Measurements from ENCODE around the gene GIMD1.
"Not testable (repeated sequence)": the region's sequence is repeated elsewhere in the genome, so short reads cannot be mapped to it uniquely, and the experiment has no call there.

The GIMD1 gene

DNA sequence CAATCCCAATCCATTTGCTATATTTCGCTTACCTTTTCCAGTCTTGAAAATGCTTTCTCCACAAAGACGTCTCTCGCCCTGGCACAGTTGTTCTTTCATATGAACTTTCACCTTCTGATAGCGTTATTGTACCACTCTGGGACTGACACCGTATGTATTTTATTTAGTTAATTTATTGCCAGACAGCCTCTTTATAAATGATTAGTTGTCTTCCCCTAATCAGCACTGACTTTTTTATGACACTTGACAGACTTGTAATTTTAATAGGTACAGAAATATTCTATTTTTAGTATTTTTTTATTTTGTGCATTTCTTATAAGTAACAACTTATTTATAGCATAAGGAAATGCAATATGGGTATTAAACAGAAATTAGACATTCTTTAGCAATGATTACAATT is at the start of gene GIMD1:
TSS of gene GIMD1 (minus strand) at position 101 of the 400 bp plus-strand sequence. CDS start 1,343 bp downstream, outside the sequence.
- no peak within 1 kb of the TSS for H3K27ac ChIP-seq (ENCODE audit: low read length)
- no peaks in the 10 kb centered on the region for H3K36me3 ChIP-seq (ENCODE audit: insufficient read depth, low read depth, low read length)
- H3K4me3 ChIP-seq (ENCODE audit: low read length): no peak within 1 kb of the TSS
- H3K9me3 ChIP-seq (ENCODE audit: insufficient read depth, low read depth, low read length): no peaks in the 10 kb centered on the region
- H3K4me1 ChIP-seq (ENCODE audit: insufficient read depth, low read length): no peaks in the 10 kb centered on the region
- H3K27me3 ChIP-seq (ENCODE audit: insufficient read depth, low read length): no peaks in the 10 kb centered on the region
- H3K9ac ChIP-seq (ENCODE audit: low read depth, low read length): no peak within 1 kb of the TSS

DNA sequence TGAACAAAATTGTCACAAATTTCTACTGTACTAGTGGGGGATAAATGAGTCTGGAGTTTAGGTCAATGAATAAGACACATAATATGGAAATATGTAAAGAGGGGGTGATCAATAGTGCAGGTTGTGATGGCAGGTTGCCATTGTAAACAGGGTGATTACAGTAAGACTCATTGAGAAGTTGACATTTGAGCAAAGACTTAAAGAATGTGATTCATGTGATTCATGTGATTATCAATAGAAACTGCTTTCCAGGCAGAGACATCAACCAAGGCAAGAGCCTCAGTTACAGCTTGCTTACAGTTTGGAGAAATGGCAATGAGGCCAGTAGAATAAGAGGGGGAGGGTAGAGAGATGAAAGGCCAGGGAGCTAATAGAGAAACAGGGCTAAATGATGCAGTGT is 45.8 kb upstream of the GIMD1 start:
- no peaks in the 10 kb centered on the region for H3K36me3 ChIP-seq (ENCODE audit: insufficient read depth, low read depth, low read length)
- no peaks in the 10 kb centered on the region for H3K9me3 ChIP-seq (ENCODE audit: insufficient read depth, low read depth, low read length)
- H3K4me3 ChIP-seq (ENCODE audit: low read length): no peak overlapping the region
- no peaks in the 10 kb centered on the region for H3K27me3 ChIP-seq (ENCODE audit: insufficient read depth, low read length)
- no peak overlapping the region for H3K27ac ChIP-seq (ENCODE audit: low read length)
- no peak overlapping the region for H3K9ac ChIP-seq (ENCODE audit: low read depth, low read length)
- peaks cover 2% of the 10 kb centered on the region; the same call in 1 of the 2 replicates for H3K4me1 ChIP-seq (ENCODE audit: insufficient read depth, low read length)

DNA sequence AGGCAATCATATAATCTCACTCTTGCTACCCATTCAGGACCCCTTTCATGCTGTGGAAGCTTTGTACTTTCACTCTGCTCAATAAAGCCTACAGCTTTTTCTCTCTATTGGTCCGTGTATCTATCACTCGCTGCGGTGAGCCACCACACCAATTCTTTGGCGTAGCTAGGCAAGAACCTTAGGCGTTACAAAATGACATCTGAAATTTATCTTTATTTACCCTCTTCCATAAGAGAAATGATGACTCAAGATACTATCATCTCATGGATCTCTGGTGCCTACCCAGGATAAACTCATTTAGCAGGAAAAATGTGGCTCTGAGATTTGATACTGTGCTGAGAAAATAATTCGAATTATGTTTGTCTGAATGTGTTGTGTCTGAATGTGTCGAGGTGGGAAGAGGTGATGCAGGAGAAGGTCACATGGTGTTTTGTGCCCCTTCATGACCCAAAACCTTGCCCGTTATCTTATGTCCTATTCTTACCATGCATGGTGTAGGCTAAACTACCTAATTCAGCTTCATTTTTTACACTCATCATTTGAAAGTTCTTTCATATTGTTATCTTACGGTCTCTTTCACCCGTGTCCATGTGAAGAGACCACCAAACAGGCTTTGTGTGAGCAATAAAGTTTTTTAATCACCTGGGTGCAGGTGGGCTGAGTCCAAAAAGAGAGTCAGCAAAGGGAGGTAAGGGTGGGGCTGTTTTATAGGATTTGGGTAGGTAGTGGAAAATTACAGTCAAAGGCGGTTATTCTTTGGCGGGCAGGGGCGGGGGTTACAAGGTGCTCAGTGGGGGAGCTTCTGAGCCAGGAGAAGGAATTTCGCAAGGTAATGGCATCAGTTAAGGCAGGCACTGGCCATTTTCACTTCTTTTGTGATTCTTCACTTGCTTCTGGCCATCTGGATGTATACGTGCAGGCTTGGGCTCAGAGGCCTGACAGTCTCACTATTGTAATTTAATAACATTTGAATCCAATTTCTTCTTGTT is 41.6 kb upstream of the GIMD1 start:
- Histone ChIP-seq H3K4me3 (ENCODE audit: low read length) (no peak overlapping the region), H3K27ac (ENCODE audit: low read length) (no peak overlapping the region), H3K9me3 (ENCODE audit: insufficient read depth, low read depth, low read length) (no peaks in the 10 kb centered on the region), H3K27me3 (ENCODE audit: insufficient read depth, low read length) (no peaks in the 10 kb centered on the region), H3K4me1 (ENCODE audit: insufficient read depth, low read length) (peaks cover 2% of the 10 kb centered on the region; the same call in 1 of the 2 replicates), H3K9ac (ENCODE audit: low read depth, low read length) (no peak overlapping the region), H3K36me3 (ENCODE audit: insufficient read depth, low read depth, low read length) (no peaks in the 10 kb centered on the region)

DNA sequence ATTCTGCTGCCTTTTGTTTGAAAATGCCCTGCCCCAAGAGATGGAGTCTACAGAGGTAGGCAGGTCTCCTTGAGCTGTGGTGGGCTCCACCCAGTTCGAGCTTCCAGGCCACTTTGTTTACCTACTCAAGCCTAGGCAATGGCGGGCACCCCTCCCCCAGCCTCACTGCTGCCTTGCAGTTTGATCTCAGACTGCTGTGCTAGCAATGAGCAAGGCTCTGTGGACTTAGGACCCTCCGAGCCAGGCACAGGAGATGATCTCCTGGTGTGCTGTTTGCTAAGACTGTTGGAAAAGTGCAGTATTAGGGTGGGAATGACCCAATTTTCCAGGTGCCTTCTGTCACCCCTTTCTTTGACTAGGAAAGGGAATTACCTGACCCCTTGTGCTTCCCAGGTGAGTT is 39.4 kb upstream of the GIMD1 start:
- not testable (repeated sequence) for H3K9me3 ChIP-seq (ENCODE audit: insufficient read depth, low read depth, low read length); H3K36me3 ChIP-seq (ENCODE audit: insufficient read depth, low read depth, low read length)

DNA sequence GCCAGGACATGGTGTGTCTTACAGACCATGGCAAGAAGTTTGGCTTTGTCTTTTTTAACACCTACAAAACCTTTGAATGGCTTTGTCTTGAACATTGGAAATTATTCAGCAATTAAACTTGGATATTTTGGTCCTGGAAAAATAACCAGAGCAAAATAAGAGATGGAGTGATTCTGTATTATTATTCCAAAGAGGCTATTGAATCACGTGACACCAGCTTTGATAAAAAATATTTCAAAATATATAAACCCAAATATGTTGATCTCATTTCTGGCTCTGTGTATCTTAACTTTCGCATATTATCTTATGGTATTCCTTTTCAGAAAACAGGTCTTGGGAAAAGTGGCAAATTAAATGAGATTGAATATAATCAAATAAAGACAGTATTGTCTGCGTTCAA is 32.6 kb upstream of the GIMD1 start:
- H3K4me1 ChIP-seq (ENCODE audit: insufficient read depth, low read length): no peaks in the 10 kb centered on the region
- no peak overlapping the region for H3K27ac ChIP-seq (ENCODE audit: low read length)
- no peak overlapping the region for H3K4me3 ChIP-seq (ENCODE audit: low read length)
- no peak overlapping the region for H3K9ac ChIP-seq (ENCODE audit: low read depth, low read length)
- H3K9me3 ChIP-seq (ENCODE audit: insufficient read depth, low read depth, low read length): peaks cover 3% of the 10 kb centered on the region; the same call in 1 of the 2 replicates
- H3K36me3 ChIP-seq (ENCODE audit: insufficient read depth, low read depth, low read length): no peaks in the 10 kb centered on the region
- no peaks in the 10 kb centered on the region for H3K27me3 ChIP-seq (ENCODE audit: insufficient read depth, low read length)

More for the DNA sequence above, 39.4 kb upstream of the GIMD1 start:
- not testable (repeated sequence) for H3K9ac ChIP-seq (ENCODE audit: low read depth, low read length); H3K27me3 ChIP-seq (ENCODE audit: insufficient read depth, low read length); H3K4me1 ChIP-seq (ENCODE audit: insufficient read depth, low read length); H3K27ac ChIP-seq (ENCODE audit: low read length); H3K4me3 ChIP-seq (ENCODE audit: low read length)

DNA sequence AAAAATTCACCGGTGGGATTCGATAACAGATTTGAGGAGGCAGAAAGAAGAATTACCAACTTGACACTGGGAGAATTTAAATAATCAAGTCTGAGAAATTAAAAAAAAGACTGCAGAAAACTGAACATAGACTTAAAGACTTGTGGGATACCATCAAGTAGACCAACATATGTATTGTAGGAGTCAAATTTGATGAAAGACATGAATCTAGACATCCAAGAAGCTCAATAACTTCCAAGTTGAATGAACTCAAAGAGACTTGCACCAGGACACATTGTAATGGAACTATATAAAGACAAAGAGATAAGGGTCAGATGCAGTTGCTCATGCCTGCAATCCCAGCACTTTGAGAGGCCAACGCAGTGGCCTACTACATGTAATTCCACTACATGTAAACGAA is 30.3 kb upstream of the GIMD1 start:
- H3K4me1 ChIP-seq (ENCODE audit: insufficient read depth, low read length); H3K4me3 ChIP-seq (ENCODE audit: low read length); H3K27me3 ChIP-seq (ENCODE audit: insufficient read depth, low read length); H3K27ac ChIP-seq (ENCODE audit: low read length); H3K36me3 ChIP-seq (ENCODE audit: insufficient read depth, low read depth, low read length); H3K9ac ChIP-seq (ENCODE audit: low read depth, low read length); H3K9me3 ChIP-seq (ENCODE audit: insufficient read depth, low read depth, low read length): not testable (repeated sequence)

DNA sequence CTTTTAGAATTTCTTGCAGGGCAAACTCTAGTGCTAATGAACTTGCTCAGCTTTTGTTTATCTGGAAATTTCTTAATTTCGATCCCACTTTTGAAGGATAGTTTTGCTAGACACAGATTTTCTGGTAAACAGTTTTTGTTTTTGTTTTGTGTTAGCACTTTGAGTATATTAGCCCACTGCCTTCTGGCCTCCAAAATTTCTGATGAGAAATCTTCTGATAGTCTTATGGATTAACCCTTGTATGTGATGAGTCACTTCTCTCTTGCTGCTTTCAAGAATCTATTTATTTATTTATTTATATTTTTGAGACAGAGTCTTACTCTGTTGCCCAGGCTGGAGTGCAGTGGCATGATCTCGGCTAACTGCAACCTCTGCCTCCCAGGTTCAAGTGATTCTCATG is 27.0 kb upstream of the GIMD1 start:
- no peak overlapping the region for H3K4me3 ChIP-seq (ENCODE audit: low read length)
- peaks cover 8% of the 10 kb centered on the region for H3K9me3 ChIP-seq (ENCODE audit: insufficient read depth, low read depth, low read length)
- H3K9ac ChIP-seq (ENCODE audit: low read depth, low read length): no peak overlapping the region
- no peak overlapping the region for H3K27ac ChIP-seq (ENCODE audit: low read length)
- no peaks in the 10 kb centered on the region for H3K4me1 ChIP-seq (ENCODE audit: insufficient read depth, low read length)
- H3K36me3 ChIP-seq (ENCODE audit: insufficient read depth, low read depth, low read length): no peaks in the 10 kb centered on the region
- H3K27me3 ChIP-seq (ENCODE audit: insufficient read depth, low read length): no peaks in the 10 kb centered on the region

DNA sequence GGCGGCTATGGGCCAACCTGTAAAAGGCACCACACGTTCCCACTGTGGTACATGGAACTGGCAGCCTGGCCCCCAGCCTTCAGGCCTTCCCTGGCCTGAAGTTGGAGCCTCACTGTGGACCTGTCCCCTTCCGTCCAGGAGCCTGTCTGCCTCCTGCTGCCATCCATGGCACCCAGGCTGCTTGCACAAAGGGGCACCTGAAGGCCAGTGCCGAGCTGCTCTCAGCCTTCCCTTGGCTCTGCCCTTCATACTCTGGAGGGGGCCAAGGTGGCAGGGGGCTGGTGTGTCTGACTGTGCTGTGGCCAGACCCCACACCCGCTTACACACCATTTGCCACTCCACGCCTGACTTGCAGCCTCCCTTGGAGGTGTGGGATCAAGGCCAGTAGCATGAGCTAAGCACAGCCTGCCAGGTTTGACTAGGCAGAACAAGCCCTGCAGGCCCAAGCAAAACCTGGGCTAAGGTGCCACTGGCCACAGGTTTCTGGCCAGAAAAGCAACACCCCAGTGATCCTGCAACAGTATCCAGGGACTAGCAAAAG is 17.3 kb upstream of the GIMD1 start:
- Histone ChIP-seq H3K9ac (ENCODE audit: low read depth, low read length) (no peak overlapping the region), H3K36me3 (ENCODE audit: insufficient read depth, low read depth, low read length) (no peaks in the 10 kb centered on the region), H3K4me3 (ENCODE audit: low read length) (no peak overlapping the region), H3K4me1 (ENCODE audit: insufficient read depth, low read length) (no peaks in the 10 kb centered on the region), H3K27ac (ENCODE audit: low read length) (no peak overlapping the region), H3K27me3 (ENCODE audit: insufficient read depth, low read length) (no peaks in the 10 kb centered on the region), H3K9me3 (ENCODE audit: insufficient read depth, low read depth, low read length) (no peaks in the 10 kb centered on the region)

DNA sequence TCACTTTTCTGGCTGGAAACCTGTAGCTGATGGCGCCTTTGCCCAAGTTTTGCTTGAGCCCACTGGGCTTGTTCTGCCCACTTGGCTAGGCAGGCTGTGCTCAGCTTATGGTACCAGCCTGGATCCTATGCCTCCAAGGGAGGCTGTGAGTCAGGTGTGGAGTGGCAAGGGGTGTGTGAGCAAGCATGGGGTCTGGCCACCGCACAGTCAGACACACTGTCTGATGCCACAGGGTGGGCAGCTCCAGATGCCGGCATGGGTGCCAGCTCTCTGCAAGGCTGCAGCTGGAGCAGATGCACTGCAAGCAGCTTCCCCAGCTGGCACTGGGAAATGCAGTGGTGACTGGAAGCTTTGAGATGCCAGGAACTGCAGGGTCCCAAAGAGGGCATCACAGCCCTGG is 16.3 kb upstream of the GIMD1 start:
- Histone ChIP-seq H3K36me3 (ENCODE audit: insufficient read depth, low read depth, low read length) (no peaks in the 10 kb centered on the region), H3K4me1 (ENCODE audit: insufficient read depth, low read length) (no peaks in the 10 kb centered on the region), H3K27ac (ENCODE audit: low read length) (no peak overlapping the region), H3K9me3 (ENCODE audit: insufficient read depth, low read depth, low read length) (no peaks in the 10 kb centered on the region), H3K4me3 (ENCODE audit: low read length) (no peak overlapping the region), H3K9ac (ENCODE audit: low read depth, low read length) (no peak overlapping the region), H3K27me3 (ENCODE audit: insufficient read depth, low read length) (no peaks in the 10 kb centered on the region)

DNA sequence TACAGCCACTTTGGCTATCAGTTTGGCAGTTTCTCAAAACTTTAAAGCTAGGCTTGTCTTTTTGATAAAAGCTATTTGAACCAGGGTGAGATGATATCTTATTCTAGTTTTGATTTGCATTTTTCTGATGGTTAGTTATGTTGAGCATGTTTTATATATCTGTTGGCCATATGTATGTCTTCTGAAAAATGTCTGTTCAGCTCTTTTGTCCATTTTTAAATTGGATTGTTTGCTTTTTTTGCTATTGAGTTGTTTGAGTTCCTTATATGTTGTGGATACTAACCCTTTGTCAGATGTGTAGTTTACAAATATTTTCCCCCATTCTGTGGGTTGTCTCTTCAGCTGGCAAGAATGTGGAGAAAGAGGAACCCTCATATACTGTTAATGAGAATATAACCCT is 11.6 kb upstream of the GIMD1 start:
- no peak overlapping the region for H3K4me3 ChIP-seq (ENCODE audit: low read length)
- H3K27ac ChIP-seq (ENCODE audit: low read length): no peak overlapping the region
- no peaks in the 10 kb centered on the region for H3K36me3 ChIP-seq (ENCODE audit: insufficient read depth, low read depth, low read length)
- no peaks in the 10 kb centered on the region for H3K27me3 ChIP-seq (ENCODE audit: insufficient read depth, low read length)
- H3K9ac ChIP-seq (ENCODE audit: low read depth, low read length): no peak overlapping the region
- H3K4me1 ChIP-seq (ENCODE audit: insufficient read depth, low read length): no peaks in the 10 kb centered on the region
- no peaks in the 10 kb centered on the region for H3K9me3 ChIP-seq (ENCODE audit: insufficient read depth, low read depth, low read length)

DNA sequence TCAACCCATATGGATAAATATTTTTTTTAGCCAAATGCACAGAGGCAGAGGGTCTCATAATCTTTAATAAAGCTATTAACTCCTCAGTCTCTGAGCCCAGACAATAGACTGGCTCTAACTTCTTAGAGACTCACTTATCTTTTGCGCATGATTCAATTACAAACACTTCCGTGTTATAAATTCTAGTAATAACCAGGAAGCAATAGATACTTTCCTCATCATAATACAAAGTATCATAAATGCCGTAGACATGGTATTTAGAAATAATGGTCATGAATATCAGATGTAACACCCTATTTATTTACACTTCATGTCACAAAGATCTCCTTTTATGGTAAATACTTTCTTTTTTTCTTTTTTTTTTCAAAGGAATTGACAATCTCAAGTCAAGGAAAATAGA is 4.4 kb upstream of the GIMD1 start:
- H3K9me3 ChIP-seq (ENCODE audit: insufficient read depth, low read depth, low read length): no peaks in the 10 kb centered on the region
- H3K9ac ChIP-seq (ENCODE audit: low read depth, low read length): no peak overlapping the region
- no peak overlapping the region for H3K4me3 ChIP-seq (ENCODE audit: low read length)
- H3K4me1 ChIP-seq (ENCODE audit: insufficient read depth, low read length): no peaks in the 10 kb centered on the region
- no peaks in the 10 kb centered on the region for H3K36me3 ChIP-seq (ENCODE audit: insufficient read depth, low read depth, low read length)
- no peaks in the 10 kb centered on the region for H3K27me3 ChIP-seq (ENCODE audit: insufficient read depth, low read length)
- H3K27ac ChIP-seq (ENCODE audit: low read length): no peak overlapping the region

DNA sequence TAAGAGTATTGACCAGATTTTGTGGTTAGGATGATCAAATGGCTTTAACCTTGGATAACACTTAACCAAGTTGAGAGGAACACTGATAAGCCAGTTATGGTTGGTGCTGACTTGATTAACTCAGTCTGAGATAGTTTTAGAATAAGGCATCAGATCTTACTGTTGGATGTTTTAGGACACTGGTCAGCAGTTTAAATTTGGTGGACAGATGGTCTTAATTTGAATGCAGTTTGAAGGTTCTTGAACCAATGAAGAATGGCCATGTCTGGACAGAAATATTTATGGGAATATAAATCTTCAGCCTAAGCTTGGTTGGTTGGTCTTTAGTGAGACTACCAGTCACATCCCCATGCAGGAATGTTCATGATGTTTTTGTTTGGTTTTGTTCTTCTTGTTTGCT is 2.6 kb upstream of the GIMD1 start:
- Histone ChIP-seq H3K4me1 (ENCODE audit: insufficient read depth, low read length) (no peaks in the 10 kb centered on the region), H3K9me3 (ENCODE audit: insufficient read depth, low read depth, low read length) (no peaks in the 10 kb centered on the region), H3K36me3 (ENCODE audit: insufficient read depth, low read depth, low read length) (no peaks in the 10 kb centered on the region), H3K27ac (ENCODE audit: low read length) (no peak overlapping the region), H3K27me3 (ENCODE audit: insufficient read depth, low read length) (no peaks in the 10 kb centered on the region), H3K9ac (ENCODE audit: low read depth, low read length) (no peak overlapping the region), H3K4me3 (ENCODE audit: low read length) (no peak overlapping the region)
